Uterus (tissue), 2 donors: ENCODE data around the gene RBM6.
"Not testable (repeated sequence)": the region's sequence is repeated elsewhere in the genome, so short reads cannot be mapped to it uniquely, and the experiment has no call there.

Experiments
- CTCF ChIP-seq, 4 experiments: fragments of 200-600 bp in 2 of 4; fragments of 450-650 bp in 2 of 4; sonication (generic) in 2 of 4; IDR thresholded peaks; one replicate each; pipeline ENCODE4 v1.5.1; 2016 to 2019; ENCODE audit warnings: antibody characterized with exemption in 4 of 4, mild to moderate bottlenecking in 2 of 4, moderate library complexity in 1 of 4
- POLR2A ChIP-seq, 2 donors: fragments of 450-650 bp; IDR thresholded peaks; one replicate each; pipeline ENCODE4 v1.6.1; 2016; ENCODE audit warnings: antibody characterized with exemption in 2 of 2, mild to moderate bottlenecking in 1 of 2, moderate library complexity in 1 of 2

- TF ChIP-seq CTCF, POLR2A (IDR thresholded peaks at IDR 0.05): not testable (repeated sequence)
Measured at GRCh38 chr3:49917806-49918590, 22.0 kb upstream of the RBM6 start.
